ENCODE data around the gene CHAF1A. TPM values are rescaled to one million over a fixed set of nuclear protein-coding genes. Genes with fewer than 3 reads are reported as not detected.

CHAF1A gene, protein sequence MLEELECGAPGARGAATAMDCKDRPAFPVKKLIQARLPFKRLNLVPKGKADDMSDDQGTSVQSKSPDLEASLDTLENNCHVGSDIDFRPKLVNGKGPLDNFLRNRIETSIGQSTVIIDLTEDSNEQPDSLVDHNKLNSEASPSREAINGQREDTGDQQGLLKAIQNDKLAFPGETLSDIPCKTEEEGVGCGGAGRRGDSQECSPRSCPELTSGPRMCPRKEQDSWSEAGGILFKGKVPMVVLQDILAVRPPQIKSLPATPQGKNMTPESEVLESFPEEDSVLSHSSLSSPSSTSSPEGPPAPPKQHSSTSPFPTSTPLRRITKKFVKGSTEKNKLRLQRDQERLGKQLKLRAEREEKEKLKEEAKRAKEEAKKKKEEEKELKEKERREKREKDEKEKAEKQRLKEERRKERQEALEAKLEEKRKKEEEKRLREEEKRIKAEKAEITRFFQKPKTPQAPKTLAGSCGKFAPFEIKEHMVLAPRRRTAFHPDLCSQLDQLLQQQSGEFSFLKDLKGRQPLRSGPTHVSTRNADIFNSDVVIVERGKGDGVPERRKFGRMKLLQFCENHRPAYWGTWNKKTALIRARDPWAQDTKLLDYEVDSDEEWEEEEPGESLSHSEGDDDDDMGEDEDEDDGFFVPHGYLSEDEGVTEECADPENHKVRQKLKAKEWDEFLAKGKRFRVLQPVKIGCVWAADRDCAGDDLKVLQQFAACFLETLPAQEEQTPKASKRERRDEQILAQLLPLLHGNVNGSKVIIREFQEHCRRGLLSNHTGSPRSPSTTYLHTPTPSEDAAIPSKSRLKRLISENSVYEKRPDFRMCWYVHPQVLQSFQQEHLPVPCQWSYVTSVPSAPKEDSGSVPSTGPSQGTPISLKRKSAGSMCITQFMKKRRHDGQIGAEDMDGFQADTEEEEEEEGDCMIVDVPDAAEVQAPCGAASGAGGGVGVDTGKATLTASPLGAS
- polyA plus RNA-seq (ENCODE audit: insufficient read length in 12 of 12), result 10 to 100 TPM in 10 of 12 donors, 1 to 10 TPM in 1, not detected in 1; 7.8 to 25.9 (median 11.3) TPM
- long read RNA-seq, donor 1, partial matches to known transcripts, result 11 of 11 reads
- long read RNA-seq, donor 1, other reads (novel, unspliced or antisense), result 0 of 11 reads
- long read RNA-seq, donor 2, partial matches to known transcripts, result 0 of 1 reads
- long read RNA-seq, donor 2, other reads (novel, unspliced or antisense), result 0 of 1 reads
- long read RNA-seq, donor 3, result 0 reads
- long read RNA-seq, donor 4, result 0 reads
- long read RNA-seq, donor 5, partial matches to known transcripts, result 17 of 18 reads
- long read RNA-seq, donor 5, other reads (novel, unspliced or antisense), result 0 of 18 reads
- long read RNA-seq, donor 6, partial matches to known transcripts, result 5 of 5 reads
- long read RNA-seq, donor 6, other reads (novel, unspliced or antisense), result 0 of 5 reads
- long read RNA-seq, donor 7, partial matches to known transcripts, result 8 of 8 reads
- long read RNA-seq, donor 7, other reads (novel, unspliced or antisense), result 0 of 8 reads
- long read RNA-seq, donor 8, partial matches to known transcripts, result 6 of 7 reads
- long read RNA-seq, donor 8, other reads (novel, unspliced or antisense), result 0 of 7 reads
- long read RNA-seq, donor 9, partial matches to known transcripts, result 9 of 9 reads
- long read RNA-seq, donor 9, other reads (novel, unspliced or antisense), result 0 of 9 reads
- long read RNA-seq, donor 10, result 0 reads
- long read RNA-seq, donor 11, partial matches to known transcripts, result 0 of 1 reads
- long read RNA-seq, donor 11, other reads (novel, unspliced or antisense), result 0 of 1 reads

DNA sequence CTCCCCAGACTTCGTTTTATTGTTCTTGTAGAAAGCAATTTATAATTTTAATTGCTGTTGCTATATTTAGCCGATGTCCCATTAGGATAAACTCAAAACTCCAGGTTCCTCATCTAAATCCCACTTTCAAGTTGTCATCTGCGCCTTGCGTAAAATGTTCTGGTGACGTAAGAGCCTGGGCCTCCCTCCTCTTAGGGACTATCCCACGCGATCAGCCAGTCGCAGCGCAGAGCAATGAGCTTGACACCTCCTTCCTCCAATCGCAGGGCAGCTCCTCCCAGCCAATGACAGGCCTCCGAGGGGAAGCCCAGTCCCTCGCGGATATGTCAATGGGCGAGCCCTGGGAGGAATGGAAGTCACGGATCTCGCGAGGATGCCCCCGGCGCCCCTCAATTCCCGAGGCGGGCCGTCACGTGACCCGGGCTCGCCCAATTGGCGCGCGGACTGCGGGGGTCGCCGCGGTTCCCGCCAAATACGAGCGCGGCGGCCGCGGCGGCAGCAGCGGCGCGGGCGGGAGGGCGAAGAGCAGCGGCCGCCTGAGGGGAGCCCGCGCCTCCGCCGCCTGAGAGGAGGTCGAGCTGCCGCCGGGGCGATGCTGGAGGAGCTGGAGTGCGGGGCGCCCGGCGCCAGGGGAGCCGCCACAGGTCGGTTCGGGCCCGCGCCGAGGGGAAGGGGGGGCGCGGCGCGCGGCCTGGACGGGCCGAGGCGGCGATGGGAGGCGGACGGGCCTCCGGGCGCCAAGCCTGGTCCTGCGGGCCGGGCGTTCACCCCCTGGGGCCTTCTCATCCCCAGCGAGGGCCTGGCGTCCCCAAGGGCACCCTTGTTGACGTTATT is at the start of gene CHAF1A:
TSS of gene CHAF1A (plus strand) at position 470 of the 834 bp plus-strand sequence. CDS start at position 593, 123 bp downstream.
- peak; percentile 99 for DNase-seq

GRCh38 chr19:4352701-4353121 is 49.7 kb upstream of the CHAF1A start:
- DNase-seq, result peak; percentile 62

DNA sequence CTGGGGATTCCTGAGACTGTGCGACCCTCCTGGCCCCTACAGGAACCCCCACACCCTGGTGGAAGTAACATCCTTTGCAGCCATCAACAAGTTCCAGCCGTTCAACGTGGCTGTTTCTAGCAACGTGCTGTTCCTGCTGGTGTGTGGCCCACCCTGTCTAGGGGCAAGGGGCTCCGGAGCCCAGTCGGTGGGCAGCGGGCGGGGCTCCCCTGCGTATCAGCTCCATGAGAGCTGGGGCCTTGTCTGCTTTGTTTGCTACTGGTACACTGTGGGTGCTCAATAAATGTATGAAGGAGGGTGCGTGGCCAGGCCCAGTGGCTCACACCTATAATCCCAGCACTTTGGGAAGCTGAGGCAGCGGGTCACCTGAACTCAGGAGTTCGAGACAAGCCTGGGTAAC is 48.2 kb upstream of the CHAF1A start:
- no peak for DNase-seq

DNA sequence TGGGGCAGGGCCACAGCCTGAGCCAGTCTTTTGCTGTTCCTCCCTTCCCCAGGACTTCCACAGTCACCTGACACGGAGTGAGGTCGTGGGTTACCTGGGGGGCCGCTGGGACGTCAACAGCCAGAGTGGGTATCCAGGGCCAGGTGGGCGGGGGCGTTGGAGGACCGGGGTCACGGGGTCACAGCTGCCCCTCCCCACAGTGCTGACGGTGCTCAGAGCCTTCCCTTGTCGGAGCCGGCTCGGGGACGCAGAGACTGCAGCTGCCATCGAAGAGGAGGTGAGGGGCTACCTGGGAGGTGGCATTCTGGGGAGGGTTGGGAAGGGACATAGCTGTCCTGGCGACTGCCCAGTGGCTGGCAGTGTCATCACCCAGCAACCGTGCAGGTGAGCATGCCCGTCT is 47.5 kb upstream of the CHAF1A start:
- DNase-seq, result no peak

DNA sequence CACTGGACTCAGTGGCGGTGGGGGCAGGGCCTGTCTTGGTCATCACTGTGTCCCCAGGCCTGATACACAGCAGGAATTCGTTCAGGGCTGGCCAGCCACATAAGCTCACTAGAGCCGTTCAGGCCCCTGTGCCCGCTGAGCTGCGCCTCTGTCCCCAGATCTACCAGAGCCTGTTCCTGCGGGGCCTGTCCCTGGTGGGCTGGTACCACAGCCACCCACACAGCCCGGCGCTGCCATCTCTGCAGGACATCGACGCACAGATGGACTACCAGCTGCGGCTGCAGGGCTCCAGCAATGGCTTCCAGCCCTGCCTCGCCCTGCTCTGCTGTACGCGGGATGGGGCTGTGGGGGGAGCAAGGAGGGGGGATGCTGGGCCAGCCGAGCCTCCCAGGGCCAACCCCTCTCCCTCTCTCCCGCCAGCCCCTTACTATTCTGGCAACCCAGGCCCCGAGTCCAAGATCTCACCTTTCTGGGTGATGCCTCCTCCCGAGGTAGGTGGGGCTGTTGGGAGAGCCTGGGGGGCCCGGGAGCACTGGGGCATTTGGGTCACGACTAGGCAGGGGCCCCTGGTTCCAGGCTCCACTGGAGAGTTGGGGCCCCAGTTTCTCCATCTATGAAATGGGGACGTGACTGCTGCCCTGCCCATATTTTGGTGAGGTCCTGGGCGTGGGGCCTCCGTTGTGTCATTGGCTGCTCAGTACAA is 45.2 kb upstream of the CHAF1A start:
- DNase-seq, result no peak

DNA sequence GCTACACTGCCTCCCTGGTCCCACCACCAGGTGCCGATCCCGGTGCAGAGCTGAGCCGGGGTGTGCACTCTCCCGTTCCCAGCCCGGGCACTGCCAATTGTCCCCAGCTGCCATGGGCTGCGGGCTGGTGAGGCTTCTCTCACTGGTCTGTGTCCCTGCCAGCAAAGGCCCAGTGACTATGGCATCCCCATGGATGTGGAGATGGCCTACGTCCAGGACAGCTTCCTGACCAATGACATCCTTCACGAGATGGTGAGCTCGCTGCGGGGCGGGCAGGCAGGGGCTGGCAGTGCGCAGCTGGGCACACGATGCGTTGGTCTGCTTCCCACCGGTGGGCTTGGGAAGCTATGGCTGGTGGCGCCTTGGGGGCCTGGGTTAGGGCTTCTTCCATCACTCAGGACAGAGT is 44.5 kb upstream of the CHAF1A start:
- no peak for DNase-seq

- no peak for DNase-seq
Observed at GRCh38 chr19:4358709-4359626, 43.5 kb upstream of the CHAF1A start.

DNA sequence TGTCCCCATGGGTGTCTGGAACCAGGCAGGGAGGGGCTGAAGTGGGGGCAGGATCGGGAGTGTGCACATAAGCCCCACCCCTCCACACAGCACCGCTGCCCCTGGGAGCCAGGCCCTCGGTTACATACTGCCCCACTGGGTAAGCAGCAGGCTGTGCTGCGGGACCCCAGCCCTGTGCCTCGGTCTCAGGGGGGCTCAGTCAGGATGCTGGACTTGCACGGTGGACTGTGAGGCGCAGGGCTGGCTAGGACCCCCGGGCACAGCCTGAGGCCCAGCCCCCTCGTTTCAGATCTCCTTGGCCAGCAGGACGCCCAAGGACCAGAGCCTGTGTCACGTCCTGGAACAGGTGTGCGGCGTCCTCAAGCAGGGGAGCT is 42.8 kb upstream of the CHAF1A start:
- DNase-seq, result no peak

GRCh38 chr19:4360081-4360569 is 42.3 kb upstream of the CHAF1A start:
- no peak for DNase-seq

DNA sequence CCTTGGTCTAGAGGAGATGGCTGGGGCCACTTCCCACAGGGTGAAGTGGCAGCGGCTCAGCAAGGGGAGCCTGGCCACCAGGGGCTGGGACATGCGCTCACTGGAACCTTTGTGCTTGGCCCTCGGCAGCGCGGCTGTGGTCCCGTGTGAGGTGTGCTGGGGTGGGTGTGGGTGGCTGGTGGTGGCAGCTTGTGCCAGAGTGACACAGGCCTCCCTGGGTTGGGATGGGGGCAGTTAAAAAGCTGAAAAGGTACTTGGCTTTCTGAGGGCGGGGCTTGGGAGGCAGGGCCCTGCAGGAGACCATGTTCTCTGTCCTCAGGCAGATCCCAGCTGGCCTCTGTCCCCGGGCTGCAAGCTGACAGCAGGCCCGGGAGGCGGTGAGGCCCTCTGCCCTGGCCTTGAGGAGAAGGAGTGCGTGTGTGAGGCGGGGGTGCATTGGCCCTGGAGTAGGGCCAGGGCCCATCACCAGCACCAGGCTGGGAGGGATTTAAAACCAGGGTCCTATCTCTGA is 41.7 kb upstream of the CHAF1A start:
- no peak for DNase-seq

DNA sequence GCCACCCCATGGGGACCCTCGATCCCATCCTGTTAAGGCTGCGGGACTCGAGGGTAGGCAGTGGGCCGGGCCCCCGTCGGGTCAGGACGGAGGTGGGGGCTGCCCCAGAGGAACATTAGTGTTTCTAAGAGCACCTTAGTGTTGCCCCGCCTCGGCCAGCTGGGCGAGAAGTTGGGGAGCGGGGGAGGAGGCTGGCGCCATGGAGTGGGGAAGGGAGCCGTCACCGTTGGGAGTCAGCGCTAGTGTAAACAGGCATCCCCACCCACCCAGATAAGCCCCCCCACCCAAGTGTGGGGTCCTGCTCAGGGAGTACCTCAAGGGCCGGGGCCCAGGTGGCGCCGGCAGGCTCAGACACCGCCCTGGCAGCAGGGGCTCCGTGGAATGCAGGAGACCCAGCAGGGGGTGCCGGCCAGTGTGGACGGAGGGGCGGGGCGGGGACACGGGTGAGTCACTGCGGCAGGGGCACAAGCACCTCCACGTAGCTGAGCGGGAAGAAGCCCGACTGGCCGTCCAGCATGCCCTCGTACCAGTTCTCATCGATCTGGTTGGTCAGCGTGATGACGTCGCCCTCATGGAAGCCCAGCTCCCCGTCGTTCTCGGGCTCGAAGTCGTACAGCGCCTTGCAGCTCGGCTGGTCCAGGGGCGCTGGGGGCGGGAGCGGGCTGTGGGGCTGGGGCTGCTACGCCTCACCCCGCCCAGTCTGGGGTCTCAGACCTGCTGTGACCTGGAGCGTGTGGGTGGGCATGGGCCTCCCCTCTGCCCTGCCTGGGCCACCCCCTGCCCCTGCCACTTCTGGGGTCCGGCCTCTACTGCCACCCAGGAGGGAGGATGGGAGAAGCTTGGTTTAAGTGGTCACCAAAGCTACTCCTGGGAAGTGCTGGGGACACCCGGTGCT is 41.0 kb upstream of the CHAF1A start:
- DNase-seq, result no peak

- no peak for DNase-seq
Observed at GRCh38 chr19:4362101-4362828, 40.2 kb upstream of the CHAF1A start.

GRCh38 chr19:4362831-4363545 is 39.5 kb upstream of the CHAF1A start:
- no peak for DNase-seq

- no peak for DNase-seq
Observed at GRCh38 chr19:4363571-4364304, 38.7 kb upstream of the CHAF1A start.

DNA sequence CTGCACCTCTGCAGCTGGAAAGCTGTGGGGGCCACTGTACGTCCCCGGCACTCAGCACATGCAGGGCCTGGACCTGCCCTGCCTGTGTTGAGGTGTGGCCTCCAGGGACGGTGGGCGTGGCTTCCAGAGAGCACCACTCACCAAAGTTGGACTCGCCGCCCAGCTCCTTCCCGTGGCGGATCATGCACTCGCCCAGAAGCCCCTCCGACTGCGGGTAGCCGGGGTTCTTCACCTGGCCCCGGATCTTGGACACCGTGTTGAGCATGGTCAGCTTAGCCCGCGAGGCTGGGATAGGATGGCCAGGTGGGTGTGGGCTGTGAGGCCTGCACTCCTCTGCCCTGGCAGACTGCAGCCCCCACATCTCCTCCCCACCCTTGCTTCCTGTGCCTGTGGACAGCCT is 37.1 kb upstream of the CHAF1A start:
- no peak for DNase-seq
